ENCODE measurements around the gene NMRK1. TPM values are rescaled to one million over a fixed set of nuclear protein-coding genes. Genes with fewer than 3 reads are reported as not detected.

NMRK1 gene
- total RNA-seq (2014; rRNA removed), result 7.0 and 9.7 TPM in 2 replicates
- Bru-seq, nascent RNA, result percentile 56 among the genes with signal in this experiment
- percentile 52 among the genes with signal in this experiment for BruChase-seq, experiment 1, labeled RNA remaining after a 6-hour chase
- percentile 57 among the genes with signal in this experiment for BruChase-seq, experiment 2, labeled RNA remaining after a 2-hour chase
- long read RNA-seq, transcript NMRK1-201 (9 exons, 1,185 nt), result major isoform, 20 of 43 reads
- long read RNA-seq, partial matches to known transcripts, result 6 of 43 reads
- long read RNA-seq, other reads (novel, unspliced or antisense), result 15 of 43 reads

GRCh38 chr9:75087824-75088645 is at the start of gene NMRK1, which contains the start of gene OSTF1:
NMRK1 (minus strand) TSS chr9:75088155; CDS start chr9:75083115, 5,040 bp downstream.
OSTF1 (plus strand) TSS chr9:75088514; CDS start chr9:75088693, 179 bp downstream.
- Histone ChIP-seq H3K36me3 (ENCODE audit: low read depth, low read length) (no peaks in the 10 kb centered on the region), H3K9me2 (replicated peaks; ENCODE audit: low read length) (no peaks in the 10 kb centered on the region), H2AFZ (ENCODE audit: low read length) (peak within 1 kb of the TSS; percentile 97), H3K79me2 (ENCODE audit: low read length) (peaks cover 45% of the 10 kb centered on the region), H3F3A (ENCODE audit: low read length, unreplicated experiment) (no peaks in the 10 kb centered on the region), H3K27ac (ENCODE audit: low read length) (peak within 1 kb of the TSS; percentile 59), H3K9me3 (ENCODE audit: low read length) (no peaks in the 10 kb centered on the region), H3K9ac (ENCODE audit: low read length) (peak within 1 kb of the TSS; percentile 76), H3K4me1 (ENCODE audit: insufficient read depth, low read length) (0 out of 2 replicates have a peak, but pooled peaks cover 11% of the 10 kb centered on the region), H3K27me3 (ENCODE audit: low read length) (no peaks in the 10 kb centered on the region), H3K4me2 (ENCODE audit: low read length) (peak within 1 kb of the TSS; percentile 97), H3K4me3 (ENCODE audit: low read length) (peak within 1 kb of the TSS; percentile 91), H4K20me1 (ENCODE audit: low read length) (no peaks in the 10 kb centered on the region)
- ATAC-seq (peak; percentile 90), DNase-seq (peak; percentile 91)
- TF ChIP-seq EZH2phosphoT487 (IDR thresholded peaks at IDR 0.05; ENCODE audit: borderline replicate concordance, low read length) (no peak), EZH2 (IDR thresholded peaks at IDR 0.05; ENCODE audit: low read length, unreplicated experiment) (no peak), CTCF (conservative IDR thresholded peaks at IDR 0.05; ENCODE audit: low read depth, low read length) (no peak)
- BruUV-seq (replicated peaks), result no TSS peak
- CTCF ChIA-PET, result interaction anchor here (0.9 to 1.0 kb wide), 2 partner anchors 136 to 1570 kb away, joined by 3 to 4 read pairs; partner anchors contain the start of gene C9orf40
- POLR2A ChIA-PET (ENCODE audit: unreplicated experiment), result interaction anchor here (0.6 to 1.4 kb wide), 2 partner anchors 24 to 59 kb away, joined by 3 to 6 read pairs; no protein-coding TSS in a partner anchor
- intact Hi-C loops (cut with micrococcal nuclease), result loop anchor here (1.0 to 5.0 kb wide), 4 partner anchors 24 to 136 kb away; partner anchors contain the start of genes C9orf40 and CARNMT1

GRCh38 chr9:75134495-75134894 is 46.5 kb upstream of the NMRK1 start:
- no peak for TF ChIP-seq EZH2 (IDR thresholded peaks at IDR 0.05; ENCODE audit: low read length, unreplicated experiment)
- no peak for TF ChIP-seq EZH2phosphoT487 (IDR thresholded peaks at IDR 0.05; ENCODE audit: borderline replicate concordance, low read length)
- no peak for TF ChIP-seq CTCF (conservative IDR thresholded peaks at IDR 0.05; ENCODE audit: low read depth, low read length)
- Histone ChIP-seq H4K20me1 (ENCODE audit: low read length) (no peaks in the 10 kb centered on the region), H3K79me2 (ENCODE audit: low read length) (no peaks in the 10 kb centered on the region), H2AFZ (ENCODE audit: low read length) (no peak overlapping the region), H3K4me2 (ENCODE audit: low read length) (no peak overlapping the region), H3K36me3 (ENCODE audit: low read depth, low read length) (no peaks in the 10 kb centered on the region), H3K9me2 (replicated peaks; ENCODE audit: low read length) (no peaks in the 10 kb centered on the region), H3K4me1 (ENCODE audit: insufficient read depth, low read length) (no peaks in the 10 kb centered on the region), H3K9ac (ENCODE audit: low read length) (no peak overlapping the region), H3K27ac (ENCODE audit: low read length) (no peak overlapping the region), H3K4me3 (ENCODE audit: low read length) (no peak overlapping the region), H3F3A (ENCODE audit: low read length, unreplicated experiment) (no peaks in the 10 kb centered on the region), H3K27me3 (ENCODE audit: low read length) (no peaks in the 10 kb centered on the region), H3K9me3 (ENCODE audit: low read length) (no peaks in the 10 kb centered on the region)
- ChIA-PET CTCF (no interaction called here), POLR2A (ENCODE audit: unreplicated experiment) (interaction anchor here (0.7 kb wide), 1 partner anchor 48 kb away, joined by 7 read pairs; no protein-coding TSS in a partner anchor)
- no TSS peak for BruUV-seq (replicated peaks)
- DNase-seq (no peak), ATAC-seq (no peak)
- intact Hi-C loops (cut with micrococcal nuclease), result no loop called here
